Progenitor cell of endocrine pancreas (in vitro differentiated cells): ENCODE data around the gene PDE3A. TPM values are rescaled to one million over a fixed set of nuclear protein-coding genes. Genes with fewer than 3 reads are reported as not detected.
A peak's percentile ranks its signal among the peaks of the same experiment; 100 is the strongest.

Experiments used
- DNase-seq: peaks from one replicate; pipeline ENCODE4 v3.0.0; 2021; ENCODE audit warnings: low spot score; ENCODE audit not compliant: unreplicated experiment
- H3K27ac Mint-ChIP-seq: 2 replicates; pipeline ENCODE4 v1.8.0; 2021; ENCODE audit warnings: mild to moderate bottlenecking, moderate library complexity, mixed read lengths
- H3K27me3 Mint-ChIP-seq: 2 replicates; pipeline ENCODE4 v1.8.0; 2021; ENCODE audit warnings: mixed read lengths
- H3K36me3 Mint-ChIP-seq: 2 replicates; pipeline ENCODE4 v1.8.0; 2022; ENCODE audit warnings: mixed read lengths; ENCODE audit not compliant: insufficient read depth
- H3K4me1 Mint-ChIP-seq: 2 replicates; pipeline ENCODE4 v1.8.0; 2021; ENCODE audit warnings: low read depth, mixed read lengths
- H3K4me3 Mint-ChIP-seq: 2 replicates; pipeline ENCODE4 v1.8.0; 2021; ENCODE audit warnings: low read depth, mild to moderate bottlenecking, moderate library complexity, mixed read lengths
- H3K9me3 Mint-ChIP-seq: 2 replicates; pipeline ENCODE4 v1.8.0; 2021; ENCODE audit warnings: low read depth, mixed read lengths
- CTCF ChIP-seq: fragments of 200-600 bp; sonication (generic); IDR thresholded peaks from one replicate; pipeline ENCODE4 v1.5.0; 2021; ENCODE audit warnings: antibody characterized with exemption, mild to moderate bottlenecking; ENCODE audit not compliant: unreplicated experiment
- total RNA-seq: library from RNA; stranded (reverse); gene quantifications from 2 replicates; pipeline ENCODE4 v1.2.1, GENCODE V29; 2021

The PDE3A gene
- total RNA-seq, 1 donor from 2014 or later: 121 TPM

GRCh38 chr12:20457582-20457981 is 89.2 kb downstream of the PDE3A start:
- DNase-seq: no peak
- TF ChIP-seq CTCF: no peak
- peaks cover 30% of the 10 kb centered on the region for H3K4me1 Mint-ChIP-seq
- H3K27me3 Mint-ChIP-seq: no peaks in the 10 kb centered on the region
- no peaks in the 10 kb centered on the region for H3K9me3 Mint-ChIP-seq
- no peak overlapping the region for H3K27ac Mint-ChIP-seq
- no peak overlapping the region for H3K4me3 Mint-ChIP-seq
- peaks cover 17% of the 10 kb centered on the region for H3K36me3 Mint-ChIP-seq

GRCh38 chr12:20458011-20458410 is 89.7 kb downstream of the PDE3A start:
- TF ChIP-seq CTCF: no peak
- no peak for DNase-seq
- Mint-ChIP-seq H3K27ac (no peak overlapping the region), H3K4me1 (peaks cover 28% of the 10 kb centered on the region), H3K4me3 (no peak overlapping the region), H3K27me3 (no peaks in the 10 kb centered on the region), H3K9me3 (no peaks in the 10 kb centered on the region), H3K36me3 (peaks cover 17% of the 10 kb centered on the region)

GRCh38 chr12:20459920-20460319 is 91.6 kb downstream of the PDE3A start:
- no peak overlapping the region for H3K27ac Mint-ChIP-seq
- peaks cover 22% of the 10 kb centered on the region for H3K4me1 Mint-ChIP-seq
- no peak for TF ChIP-seq CTCF
- H3K9me3 Mint-ChIP-seq: no peaks in the 10 kb centered on the region
- no peaks in the 10 kb centered on the region for H3K27me3 Mint-ChIP-seq
- no peak for DNase-seq
- H3K36me3 Mint-ChIP-seq: peaks cover 13% of the 10 kb centered on the region
- no peak overlapping the region for H3K4me3 Mint-ChIP-seq

GRCh38 chr12:20460956-20461355 is 92.6 kb downstream of the PDE3A start:
- Mint-ChIP-seq H3K4me3 (no peak overlapping the region), H3K4me1 (peaks cover 19% of the 10 kb centered on the region), H3K27ac (no peak overlapping the region), H3K36me3 (peaks cover 9% of the 10 kb centered on the region), H3K9me3 (no peaks in the 10 kb centered on the region), H3K27me3 (no peaks in the 10 kb centered on the region)
- no peak for TF ChIP-seq CTCF
- no peak for DNase-seq

- no peak for DNase-seq
- Mint-ChIP-seq H3K9me3 (no peaks in the 10 kb centered on the region), H3K4me3 (no peak overlapping the region)
Measured at GRCh38 chr12:20463913-20464524, 95.7 kb downstream of the PDE3A start.

More at GRCh38 chr12:20463913-20464524, 95.7 kb downstream of the PDE3A start:
- H3K36me3 Mint-ChIP-seq: peaks cover 6% of the 10 kb centered on the region
- H3K27me3 Mint-ChIP-seq: no peaks in the 10 kb centered on the region
- H3K27ac Mint-ChIP-seq: no peak overlapping the region
- peaks cover 26% of the 10 kb centered on the region for H3K4me1 Mint-ChIP-seq
- peak; percentile 91 for TF ChIP-seq CTCF
